Naive thymus-derived CD4-positive, alpha-beta T cell (primary cell): Measurements from ENCODE around the gene SHISA7. TPM values are rescaled to one million over a fixed set of nuclear protein-coding genes. Genes with fewer than 3 reads are reported as not detected.

Experiments used
- ATAC-seq: fragments of 150-1000 bp; cut with Tn5 transposase; 2 replicates; pipeline ENCODE4 v1.10.0; 2021; ENCODE audit warnings: mild to moderate bottlenecking, moderate library complexity
- CTCF ChIA-PET: fragments of 350-600 bp; sonication (Branson Sonifier 250); formaldehyde crosslinking; loops from one replicate; lab custom pipeline; 2021; ENCODE audit warnings: antibody characterized with exemption; lab: Charles Lee
- POLR2A ChIA-PET: fragments of 350-600 bp; sonication (Branson Sonifier 250); formaldehyde crosslinking; loops from one replicate; lab custom pipeline; 2021; ENCODE audit warnings: antibody characterized with exemption, inconsistent platforms; lab: Charles Lee
- DNase-seq, 9 donors: peaks; one replicate each; pipeline versions ENCODE4 v3.0.0 to v3.0.0-alpha.2; 2020 to 2022; ENCODE audit warnings: mixed read lengths in 1 of 9
- H3K27ac ChIP-seq: one replicate; pipeline ENCODE4 v1.7.0; 2013; ENCODE audit warnings: mild to moderate bottlenecking, low read depth, low read length, moderate library complexity
- H3K27me3 ChIP-seq, 2 donors: one replicate each; pipeline ENCODE4 v1.7.0; 2013; ENCODE audit warnings: low read length in 2 of 2, mild to moderate bottlenecking in 2 of 2, moderate library complexity in 2 of 2; ENCODE audit not compliant: control insufficient read depth in 2 of 2, insufficient read depth in 2 of 2
- H3K36me3 ChIP-seq, 3 experiments: 1 replicate in 2 of 3; 2 replicates in 1 of 3; pipeline ENCODE4 v1.7.0; 2013; ENCODE audit warnings: low read length in 3 of 3, mild to moderate bottlenecking in 3 of 3, moderate library complexity in 1 of 3; ENCODE audit not compliant: insufficient read depth in 3 of 3, control insufficient read depth in 2 of 3
- H3K4me1 ChIP-seq, 2 donors: one replicate each; pipeline ENCODE4 v1.7.0; 2013; ENCODE audit warnings: low read length in 2 of 2, mild to moderate bottlenecking in 2 of 2, moderate library complexity in 1 of 2; ENCODE audit not compliant: control insufficient read depth in 2 of 2, insufficient read depth in 2 of 2
- H3K4me3 ChIP-seq: 2 replicates; pipeline ENCODE4 v1.7.0; 2013; ENCODE audit warnings: mild to moderate bottlenecking, low read length
- H3K9me3 ChIP-seq, 3 experiments: 1 replicate in 2 of 3; 2 replicates in 1 of 3; pipeline ENCODE4 v1.7.0; 2013; ENCODE audit warnings: low read length in 3 of 3; ENCODE audit not compliant: control insufficient read depth in 2 of 3
- H3K27ac Mint-ChIP-seq, 9 donors: one replicate each; pipeline ENCODE4 v1.8.0; 2020 to 2022; ENCODE audit warnings: mixed read lengths in 9 of 9, mild to moderate bottlenecking in 8 of 9, moderate library complexity in 5 of 9, inconsistent platforms in 2 of 9
- H3K27me3 Mint-ChIP-seq, 5 donors: one replicate each; pipeline ENCODE4 v1.8.0; 2021 to 2022; ENCODE audit warnings: mixed read lengths in 5 of 5, mild to moderate bottlenecking in 1 of 5
- H3K36me3 Mint-ChIP-seq, 5 donors: one replicate each; pipeline ENCODE4 v1.8.0; 2020 to 2022; ENCODE audit warnings: mixed read lengths in 5 of 5, mild to moderate bottlenecking in 3 of 5, inconsistent platforms in 1 of 5
- H3K4me1 Mint-ChIP-seq, 7 donors: one replicate each; pipeline ENCODE4 v1.8.0; 2020 to 2022; ENCODE audit warnings: mixed read lengths in 7 of 7, mild to moderate bottlenecking in 3 of 7, inconsistent platforms in 1 of 7
- H3K4me3 Mint-ChIP-seq, 10 donors: one replicate each; pipeline ENCODE4 v1.8.0; 2020 to 2022; ENCODE audit warnings: mild to moderate bottlenecking in 10 of 10, mixed read lengths in 10 of 10, moderate library complexity in 6 of 10, inconsistent platforms in 2 of 10
- H3K9me3 Mint-ChIP-seq, 11 donors: one replicate each; pipeline ENCODE4 v1.8.0; 2020 to 2022; ENCODE audit warnings: mixed read lengths in 11 of 11, mild to moderate bottlenecking in 4 of 11, inconsistent platforms in 1 of 11, moderate library complexity in 1 of 11
- intact Hi-C, 2 donors: fragments of 100-400 bp; cut with micrococcal nuclease; formaldehyde crosslinking; loops; one replicate each; pipeline ENCODE4 v1.15.1; 2023
- polyA plus RNA-seq, 2 donors: library from polyadenylated mRNA; unstranded; fragments of 300-500 nt; fragmentation: Illumina TruSeq; gene quantifications; one replicate each; pipeline ENCODE4 v1.2.3, GENCODE V29; 2021
- total RNA-seq, 6 experiments: library from RNA in 5 of 6; stranded (reverse) in 5 of 6; gene quantifications; 1 replicate in 5 of 6; 2 replicates in 1 of 6; pipeline ENCODE4 v1.2.3 and lab custom pipeline; 2021 to 2026

The SHISA7 gene
- total and polyA plus RNA-seq, 7 experiments from 2014 or later = not detected

- ATAC-seq = no peak
- peak within 1 kb of the TSS; percentile 91 to 100 (median 99) for H3K27ac Mint-ChIP-seq
- Histone ChIP-seq H3K9me3 (no peaks in the 10 kb centered on the region), H3K4me3 (peak within 1 kb of the TSS; percentile 92), H3K27me3 (no peaks in the 10 kb centered on the region), H3K27ac (peak within 1 kb of the TSS; percentile 91), H3K36me3 (peaks cover 0 to 34% (median 11%) of the 10 kb centered on the region in 3 experiments), H3K4me1 (peaks cover 45 to 46% of the 10 kb centered on the region in 2 donors)
- ChIA-PET POLR2A (interaction anchor here (0.7 to 3.1 kb wide), 24 partner anchors 10 to 270 kb away, joined by 3 to 27 read pairs (median 4); partner anchors contain the start of genes HSPBP1, ISOC2, KMT5C and PPP1R12C), CTCF (interaction anchor here (0.8 to 2.4 kb wide), 7 partner anchors 16 to 124 kb away, joined by 3 to 16 read pairs (median 4); partner anchors contain the start of gene KMT5C)
- H3K36me3 Mint-ChIP-seq = peaks cover 7 to 40% (median 14%) of the 10 kb centered on the region in 5 donors
- peaks cover 0 to 8% (median 0%) of the 10 kb centered on the region in 11 donors for H3K9me3 Mint-ChIP-seq
- peak within 1 kb of the TSS; percentile 94 to 100 (median 100) for H3K4me3 Mint-ChIP-seq
- H3K27me3 Mint-ChIP-seq = peaks cover 0 to 3% (median 0%) of the 10 kb centered on the region in 5 donors
- peaks cover 29 to 64% (median 56%) of the 10 kb centered on the region in 7 donors for H3K4me1 Mint-ChIP-seq
- intact Hi-C loops = loop anchor here (2.0 to 10.0 kb wide), 4 partner anchors 200 to 1190 kb away; partner anchors contain the start of genes TSEN34 (in 1 of the 2), ZNF444 (in 1 of the 2) and ZNF579 (in 1 of the 2)
- peak in 8 of 9 donors; percentile 30 to 66 (median 43) for DNase-seq
Observed at GRCh38 chr19:55384131-55384919, 58.8 kb downstream of the SHISA7 start, which contains the start of gene TMEM238. TSS of gene TMEM238 (minus strand) at chr19:55384292. CDS start at chr19:55384259, 33 bp downstream.

GRCh38 chr19:55383279-55384130, 59.6 kb downstream of the SHISA7 start:
- DNase-seq (peak; percentile 26 to 63 (median 41)), ATAC-seq (peak; percentile 2)
- peak overlapping the region; percentile 78 to 100 (median 89) for H3K4me3 Mint-ChIP-seq
- H3K27ac Mint-ChIP-seq = peak overlapping the region; percentile 0 to 95 (median 82)
- no peaks in the 10 kb centered on the region for H3K9me3 ChIP-seq
- peaks cover 26 to 57% (median 48%) of the 10 kb centered on the region in 7 donors for H3K4me1 Mint-ChIP-seq
- peaks cover 0 to 3% (median 0%) of the 10 kb centered on the region in 5 donors for H3K27me3 Mint-ChIP-seq
- no peaks in the 10 kb centered on the region for H3K27me3 ChIP-seq
- ChIA-PET CTCF (interaction anchor here (0.6 to 2.4 kb wide), 9 partner anchors 11 to 294 kb away, joined by 3 to 16 read pairs (median 3); no protein-coding TSS in a partner anchor), POLR2A (interaction anchor here (0.7 to 3.1 kb wide), 20 partner anchors 10 to 271 kb away, joined by 3 to 27 read pairs (median 4); partner anchors contain the start of genes HSPBP1, ISOC2, KMT5C and PPP1R12C)
- intact Hi-C loops = loop anchor here (2.0 to 10.0 kb wide), 4 partner anchors 201 to 1189 kb away; partner anchors contain the start of genes TSEN34 (in 1 of the 2), ZNF444 (in 1 of the 2) and ZNF579 (in 1 of the 2)
- H3K36me3 ChIP-seq = peaks cover 0 to 25% (median 11%) of the 10 kb centered on the region in 3 experiments
- H3K27ac ChIP-seq = peak overlapping the region; percentile 91
- H3K9me3 Mint-ChIP-seq = peaks cover 0 to 8% (median 0%) of the 10 kb centered on the region in 11 donors
- H3K36me3 Mint-ChIP-seq = peaks cover 7 to 39% (median 14%) of the 10 kb centered on the region in 5 donors
- H3K4me3 ChIP-seq = no peak overlapping the region
- H3K4me1 ChIP-seq = peaks cover 41 to 42% of the 10 kb centered on the region in 2 donors

GRCh38 chr19:55382522-55383054, 60.5 kb downstream of the SHISA7 start:
- no peaks in the 10 kb centered on the region for H3K9me3 ChIP-seq
- peaks cover 0 to 3% (median 0%) of the 10 kb centered on the region in 5 donors for H3K27me3 Mint-ChIP-seq
- ChIA-PET CTCF (interaction anchor here (0.7 to 2.4 kb wide), 6 partner anchors 12 to 294 kb away, joined by 3 to 16 read pairs (median 4); no protein-coding TSS in a partner anchor), POLR2A (interaction anchor here (2.5 to 3.1 kb wide), 4 partner anchors 25 to 123 kb away, joined by 7 to 27 read pairs (median 16); partner anchors contain the start of genes HSPBP1, PPP6R1 and UBE2S)
- no peak for ATAC-seq
- peaks cover 0 to 8% (median 0%) of the 10 kb centered on the region in 11 donors for H3K9me3 Mint-ChIP-seq
- no peak for DNase-seq
- H3K4me3 ChIP-seq = no peak overlapping the region
- H3K4me3 Mint-ChIP-seq = peak overlapping the region; percentile 78 to 100 (median 89)
- H3K27me3 ChIP-seq = no peaks in the 10 kb centered on the region
- peaks cover 7 to 31% (median 13%) of the 10 kb centered on the region in 5 donors for H3K36me3 Mint-ChIP-seq
- H3K4me1 ChIP-seq = peaks cover 32 to 33% of the 10 kb centered on the region in 2 donors
- peaks cover 23 to 49% (median 39%) of the 10 kb centered on the region in 7 donors for H3K4me1 Mint-ChIP-seq
- H3K36me3 ChIP-seq = peaks cover 0 to 16% (median 6%) of the 10 kb centered on the region in 3 experiments
- peak overlapping the region in 8 of 9 donors; percentile 0 to 95 (median 66) for H3K27ac Mint-ChIP-seq
- H3K27ac ChIP-seq = no peak overlapping the region
- intact Hi-C loops = loop anchor here (10.0 kb wide), 3 partner anchors 202 to 1188 kb away; partner anchors contain the start of genes TSEN34 (in 1 of the 2) and ZNF579 (in 1 of the 2)

GRCh38 chr19:55382013-55382412, 61.1 kb downstream of the SHISA7 start:
- H3K4me3 Mint-ChIP-seq = peak overlapping the region in 9 of 10 donors; percentile 77 to 100 (median 90)
- intact Hi-C loops = loop anchor here (10.0 kb wide), 3 partner anchors 203 to 1187 kb away; partner anchors contain the start of genes TSEN34 (in 1 of the 2) and ZNF579 (in 1 of the 2)
- Histone ChIP-seq H3K4me1 (peaks cover 26 to 28% of the 10 kb centered on the region in 2 donors), H3K27me3 (no peaks in the 10 kb centered on the region), H3K4me3 (no peak overlapping the region), H3K27ac (no peak overlapping the region), H3K9me3 (no peaks in the 10 kb centered on the region), H3K36me3 (peaks cover 0 to 10% (median 2%) of the 10 kb centered on the region in 3 experiments)
- CTCF ChIA-PET = interaction anchor here (0.7 kb wide), 1 partner anchor 21 kb away, joined by 5 read pairs; no protein-coding TSS in a partner anchor
- no peak for ATAC-seq
- H3K27me3 Mint-ChIP-seq = peaks cover 0 to 3% (median 0%) of the 10 kb centered on the region in 5 donors
- peak overlapping the region in 5 of 9 donors; percentile 0 to 79 (median 56) for H3K27ac Mint-ChIP-seq
- H3K4me1 Mint-ChIP-seq = peaks cover 23 to 43% (median 33%) of the 10 kb centered on the region in 7 donors
- peaks cover 0 to 8% (median 0%) of the 10 kb centered on the region in 11 donors for H3K9me3 Mint-ChIP-seq
- no peak for DNase-seq
- H3K36me3 Mint-ChIP-seq = peaks cover 7 to 25% (median 9%) of the 10 kb centered on the region in 5 donors
- POLR2A ChIA-PET = interaction anchor here (2.8 kb wide), 1 partner anchor 123 kb away, joined by 11 read pairs; the partner anchor contains the start of gene PPP6R1

GRCh38 chr19:55379174-55379573, 63.9 kb downstream of the SHISA7 start:
- Mint-ChIP-seq H3K9me3 (peaks cover 0 to 6% (median 0%) of the 10 kb centered on the region in 11 donors), H3K27me3 (peaks cover 0 to 14% (median 3%) of the 10 kb centered on the region in 5 donors), H3K36me3 (peaks cover 0 to 13% (median 3%) of the 10 kb centered on the region in 5 donors), H3K4me3 (no peak overlapping the region), H3K4me1 (peaks cover 8 to 22% (median 12%) of the 10 kb centered on the region in 7 donors), H3K27ac (no peak overlapping the region)
- POLR2A ChIA-PET = no interaction called here
- intact Hi-C loops = no loop called here
- H3K9me3 ChIP-seq = no peaks in the 10 kb centered on the region
- DNase-seq (no peak), ATAC-seq (no peak)
- CTCF ChIA-PET = no interaction called here
- peaks cover 0 to 4% of the 10 kb centered on the region in 2 donors for H3K27me3 ChIP-seq
- H3K27ac ChIP-seq = no peak overlapping the region
- no peak overlapping the region for H3K4me3 ChIP-seq
- H3K36me3 ChIP-seq = no peaks in the 10 kb centered on the region
- peaks cover 11 to 13% of the 10 kb centered on the region in 2 donors for H3K4me1 ChIP-seq
